Effector memory CD8-positive, alpha-beta T cell (primary cell): ENCODE measurements around the gene TNFSF8.

Source experiments
- ATAC-seq: fragments of 150-1000 bp; cut with Tn5 transposase; replicated peaks from 2 replicates; pipeline ENCODE4 v1.10.0; 2021; ENCODE audit warnings: mild to moderate bottlenecking, moderate library complexity
- DNase-seq, 3 experiments: peaks; one replicate each; pipeline ENCODE4 v3.0.0; 2021
- H3K27ac Mint-ChIP-seq, 2 donors: one replicate each; pipeline ENCODE4 v1.8.0; 2022; ENCODE audit warnings: mild to moderate bottlenecking in 2 of 2, mixed read lengths in 2 of 2, moderate library complexity in 2 of 2
- H3K27me3 Mint-ChIP-seq, 2 donors: one replicate each; pipeline ENCODE4 v1.8.0; 2022; ENCODE audit warnings: mixed read lengths in 2 of 2
- H3K36me3 Mint-ChIP-seq: one replicate; pipeline ENCODE4 v1.8.0; 2022; ENCODE audit warnings: mild to moderate bottlenecking, moderate library complexity, mixed read lengths; ENCODE audit not compliant: insufficient read depth
- H3K4me1 Mint-ChIP-seq, 2 donors: one replicate each; pipeline ENCODE4 v1.8.0; 2022; ENCODE audit warnings: low read depth in 2 of 2, mixed read lengths in 2 of 2
- H3K4me3 Mint-ChIP-seq, 2 donors: one replicate each; pipeline ENCODE4 v1.8.0; 2022; ENCODE audit warnings: mild to moderate bottlenecking in 2 of 2, mixed read lengths in 2 of 2, moderate library complexity in 2 of 2
- H3K9me3 Mint-ChIP-seq, 2 donors: one replicate each; pipeline ENCODE4 v1.8.0; 2022; ENCODE audit warnings: mixed read lengths in 2 of 2

Gene TNFSF8

DNA sequence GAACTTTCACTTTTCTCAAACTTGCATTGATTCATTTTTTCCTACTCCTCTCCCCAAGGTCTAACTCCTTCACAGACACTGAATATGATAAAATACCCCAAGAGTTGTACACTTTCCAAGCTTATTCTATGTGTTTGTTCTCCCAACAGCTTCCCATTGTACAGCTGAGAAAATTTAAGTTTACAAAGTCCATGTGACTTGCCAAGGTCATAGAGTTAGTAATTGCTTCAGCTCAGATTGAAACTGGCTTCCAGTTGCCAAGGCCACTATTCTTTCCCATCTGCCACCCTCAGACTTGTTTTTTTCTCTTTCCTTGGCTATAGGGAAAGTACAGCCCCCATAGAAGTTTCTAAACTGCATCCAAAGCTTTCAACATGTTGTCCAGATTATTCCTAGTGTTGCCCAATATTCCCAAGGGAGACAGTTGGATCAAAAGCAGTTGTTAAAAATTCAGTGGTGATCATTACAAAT, 34.8 kb downstream of the TNFSF8 start:
- H3K4me3 Mint-ChIP-seq: peak overlapping the region in 1 of 2 donors; percentile 2
- DNase-seq (no peak), ATAC-seq (no peak)
- H3K27me3 Mint-ChIP-seq: no peaks in the 10 kb centered on the region
- peaks cover 3% of the 10 kb centered on the region for H3K36me3 Mint-ChIP-seq
- peak overlapping the region in 1 of 2 donors; percentile 66 for H3K27ac Mint-ChIP-seq
- no peaks in the 10 kb centered on the region for H3K9me3 Mint-ChIP-seq
- H3K4me1 Mint-ChIP-seq: peaks cover 35 to 40% of the 10 kb centered on the region in 2 donors

DNA sequence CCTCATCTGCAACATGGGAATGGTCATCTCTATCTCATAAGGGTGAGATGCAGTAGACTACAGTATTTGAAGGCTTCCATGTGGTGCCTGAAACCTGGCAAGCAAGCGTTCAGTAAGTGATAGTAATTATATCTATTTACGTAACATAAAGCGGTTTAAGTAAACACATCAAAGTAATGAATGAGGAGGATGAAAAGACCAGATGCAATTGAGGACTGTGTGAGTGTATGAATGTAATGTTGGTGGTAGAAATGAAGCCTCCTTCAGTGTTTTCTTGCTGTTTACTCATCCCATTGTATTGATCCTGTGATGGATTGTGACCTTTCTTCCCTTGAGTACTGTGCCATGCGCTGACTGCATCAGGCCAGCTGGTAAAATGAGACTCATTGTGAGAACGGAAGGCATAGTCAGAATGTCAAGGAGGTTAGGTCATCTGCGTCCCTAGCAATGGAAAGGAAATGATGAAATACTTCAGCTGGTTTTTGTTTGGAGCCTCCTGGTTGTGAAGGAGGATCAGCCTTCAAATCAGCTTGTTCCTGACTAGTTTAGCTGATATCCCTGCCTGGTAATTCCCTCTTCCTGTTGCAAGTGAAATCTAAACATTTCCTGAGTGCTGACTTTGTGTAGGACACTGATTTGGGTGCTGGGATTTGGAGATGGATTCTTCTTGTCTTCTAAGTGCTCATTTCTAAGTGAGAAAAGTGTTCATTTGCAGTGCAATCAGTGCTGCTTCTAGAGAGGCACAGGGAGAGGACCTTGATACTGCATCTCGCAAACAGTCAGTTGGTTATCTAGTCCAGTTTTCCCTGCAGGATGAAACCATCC, 35.6 kb downstream of the TNFSF8 start:
- H3K4me3 Mint-ChIP-seq: peak overlapping the region; percentile 2 to 34
- peak overlapping the region; percentile 66 to 74 for H3K27ac Mint-ChIP-seq
- H3K36me3 Mint-ChIP-seq: peaks cover 3% of the 10 kb centered on the region
- peaks cover 35 to 46% of the 10 kb centered on the region in 2 donors for H3K4me1 Mint-ChIP-seq
- ATAC-seq (no peak), DNase-seq (no peak)
- no peaks in the 10 kb centered on the region for H3K27me3 Mint-ChIP-seq
- H3K9me3 Mint-ChIP-seq: no peaks in the 10 kb centered on the region

DNA sequence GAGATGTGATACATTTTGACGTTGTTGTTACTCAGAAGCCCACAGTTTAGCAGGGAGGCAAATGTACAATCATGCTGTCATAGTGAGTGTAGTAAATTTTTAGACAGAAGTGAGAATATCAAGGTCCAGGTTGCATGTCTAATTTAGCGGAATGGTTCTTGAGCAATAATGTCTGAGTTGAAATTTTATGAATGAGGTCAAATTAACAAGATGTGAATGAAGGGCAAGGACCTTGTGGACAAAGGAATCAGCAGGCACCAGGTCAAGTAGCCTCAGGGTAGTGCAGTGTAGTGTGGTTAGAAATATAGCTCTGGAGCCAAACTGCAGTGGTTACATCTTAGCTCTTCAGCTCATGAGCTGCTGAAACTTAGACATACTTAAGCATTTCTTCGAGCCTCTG, 36.2 kb downstream of the TNFSF8 start:
- ATAC-seq (no peak), DNase-seq (no peak)
- H3K4me3 Mint-ChIP-seq: peak overlapping the region; percentile 30 to 38
- H3K36me3 Mint-ChIP-seq: peaks cover 3% of the 10 kb centered on the region
- H3K27me3 Mint-ChIP-seq: no peaks in the 10 kb centered on the region
- H3K27ac Mint-ChIP-seq: peak overlapping the region; percentile 66 to 74
- H3K4me1 Mint-ChIP-seq: peaks cover 41 to 52% of the 10 kb centered on the region in 2 donors
- H3K9me3 Mint-ChIP-seq: no peaks in the 10 kb centered on the region

DNA sequence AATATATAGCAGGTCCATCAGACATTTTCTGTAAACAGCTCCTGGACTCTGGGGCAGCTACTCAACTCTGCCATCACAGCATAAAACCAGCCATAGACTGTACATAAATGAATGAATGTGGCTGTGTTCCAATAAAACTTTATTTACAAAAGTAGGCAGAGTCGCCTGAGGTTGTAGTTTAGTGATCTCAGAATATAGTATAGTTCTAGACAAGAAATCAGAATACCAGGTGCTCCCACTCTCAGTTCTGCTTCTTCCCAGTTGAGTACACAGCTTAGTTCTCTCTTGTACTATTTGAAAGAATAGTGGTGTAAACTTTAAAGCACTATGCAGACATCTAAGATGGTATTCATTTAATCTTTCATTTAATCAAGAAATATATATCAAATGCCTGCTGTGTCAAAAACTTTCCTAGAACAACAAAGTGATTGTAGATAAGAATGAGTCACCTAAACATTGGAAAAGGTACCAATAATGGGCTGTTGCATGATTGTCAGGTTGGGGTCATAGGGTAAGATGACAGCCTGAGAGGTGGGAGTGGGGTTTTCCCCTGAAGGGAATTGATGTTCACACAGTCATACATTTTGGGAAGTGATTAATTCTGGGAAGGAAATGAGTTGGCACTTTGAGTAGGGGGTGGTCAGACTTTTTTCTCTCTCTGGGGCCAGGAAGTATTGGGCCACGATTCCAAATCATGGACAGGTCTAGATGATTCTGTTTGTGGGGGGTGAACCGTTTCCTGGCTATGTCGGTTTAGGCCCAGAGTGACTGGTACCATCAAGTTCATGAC, 37.0 kb downstream of the TNFSF8 start:
- Mint-ChIP-seq H3K4me3 (peak overlapping the region; percentile 30 to 38), H3K27me3 (no peaks in the 10 kb centered on the region), H3K4me1 (peaks cover 49 to 60% of the 10 kb centered on the region in 2 donors), H3K36me3 (peaks cover 3% of the 10 kb centered on the region), H3K27ac (peak overlapping the region; percentile 66 to 74), H3K9me3 (no peaks in the 10 kb centered on the region)
- no peak for ATAC-seq
- DNase-seq: no peak

DNA sequence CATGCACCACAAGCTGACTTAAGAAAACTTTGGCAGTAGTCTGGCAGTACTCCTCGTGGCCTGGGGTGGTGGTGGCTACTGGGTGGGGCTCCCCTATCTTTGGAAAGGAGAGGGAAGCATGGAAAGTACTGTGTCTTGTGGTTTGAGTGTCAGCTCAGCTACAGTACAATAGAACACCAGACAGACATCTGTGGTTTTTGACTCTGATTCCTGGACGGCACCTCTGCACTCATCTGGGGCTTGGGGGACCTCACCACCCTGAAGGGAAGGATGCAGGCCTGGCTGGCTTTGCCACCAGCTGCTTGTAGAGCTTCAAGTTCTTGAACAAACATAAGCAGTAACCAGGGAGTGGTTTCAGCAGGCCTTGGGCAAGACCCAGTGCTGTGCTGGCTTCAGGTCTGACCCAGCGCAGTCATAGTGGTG, 40.6 kb downstream of the TNFSF8 start:
- H3K4me3 Mint-ChIP-seq: peak overlapping the region; percentile 18 to 47
- H3K27me3 Mint-ChIP-seq: no peaks in the 10 kb centered on the region
- H3K36me3 Mint-ChIP-seq: peaks cover 3% of the 10 kb centered on the region
- no peaks in the 10 kb centered on the region for H3K9me3 Mint-ChIP-seq
- H3K27ac Mint-ChIP-seq: peak overlapping the region; percentile 87 to 89
- peaks cover 39 to 52% of the 10 kb centered on the region in 2 donors for H3K4me1 Mint-ChIP-seq
- DNase-seq: no peak
- ATAC-seq: peak; percentile 81

DNA sequence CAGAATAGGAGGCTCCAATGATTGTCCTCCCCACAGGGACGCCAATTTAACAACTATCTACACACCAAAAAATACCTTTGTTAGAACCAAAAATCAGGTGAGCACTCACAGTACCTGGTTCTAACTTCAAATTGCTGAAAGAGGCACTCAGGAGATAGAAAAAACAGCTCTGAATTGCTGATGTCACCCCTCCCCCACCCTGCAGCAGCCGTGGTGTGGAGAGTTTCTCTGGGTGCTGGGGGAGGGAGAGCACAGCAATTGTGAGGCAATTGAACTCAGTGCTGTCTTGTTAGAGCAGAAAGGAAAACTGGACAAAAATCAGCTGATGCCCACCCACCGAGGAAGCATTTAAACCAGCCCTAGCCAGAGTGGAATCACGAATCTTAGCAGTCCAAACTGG, 41.8 kb downstream of the TNFSF8 start:
- no peak for ATAC-seq
- H3K27me3 Mint-ChIP-seq: no peaks in the 10 kb centered on the region
- H3K4me1 Mint-ChIP-seq: peaks cover 28 to 40% of the 10 kb centered on the region in 2 donors
- H3K9me3 Mint-ChIP-seq: no peaks in the 10 kb centered on the region
- H3K36me3 Mint-ChIP-seq: peaks cover 3% of the 10 kb centered on the region
- no peak for DNase-seq
- peak overlapping the region; percentile 87 to 89 for H3K27ac Mint-ChIP-seq
- H3K4me3 Mint-ChIP-seq: peak overlapping the region in 1 of 2 donors; percentile 13

DNA sequence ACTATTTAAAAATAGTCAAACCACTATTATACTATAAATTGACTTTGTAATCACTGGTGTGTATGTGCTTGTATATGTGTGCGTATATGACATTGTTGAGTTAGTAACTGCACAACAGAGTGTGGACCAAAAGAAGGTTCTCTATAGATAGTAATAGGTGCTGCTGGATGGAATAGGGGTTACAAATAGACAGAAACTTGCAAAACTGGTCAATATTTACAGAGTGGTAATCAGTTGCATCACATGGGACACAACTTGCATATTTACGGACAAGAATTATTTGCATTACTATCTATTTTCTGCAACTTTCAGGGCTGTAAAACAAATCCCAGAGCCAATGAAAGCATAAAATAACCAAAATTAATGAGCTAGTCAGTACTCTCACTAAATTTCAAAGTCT, 42.4 kb downstream of the TNFSF8 start:
- H3K9me3 Mint-ChIP-seq: no peaks in the 10 kb centered on the region
- no peak overlapping the region for H3K4me3 Mint-ChIP-seq
- peak overlapping the region in 1 of 2 donors; percentile 87 for H3K27ac Mint-ChIP-seq
- DNase-seq (no peak), ATAC-seq (no peak)
- H3K36me3 Mint-ChIP-seq: peaks cover 3% of the 10 kb centered on the region
- H3K27me3 Mint-ChIP-seq: no peaks in the 10 kb centered on the region
- H3K4me1 Mint-ChIP-seq: peaks cover 26 to 36% of the 10 kb centered on the region in 2 donors

DNA sequence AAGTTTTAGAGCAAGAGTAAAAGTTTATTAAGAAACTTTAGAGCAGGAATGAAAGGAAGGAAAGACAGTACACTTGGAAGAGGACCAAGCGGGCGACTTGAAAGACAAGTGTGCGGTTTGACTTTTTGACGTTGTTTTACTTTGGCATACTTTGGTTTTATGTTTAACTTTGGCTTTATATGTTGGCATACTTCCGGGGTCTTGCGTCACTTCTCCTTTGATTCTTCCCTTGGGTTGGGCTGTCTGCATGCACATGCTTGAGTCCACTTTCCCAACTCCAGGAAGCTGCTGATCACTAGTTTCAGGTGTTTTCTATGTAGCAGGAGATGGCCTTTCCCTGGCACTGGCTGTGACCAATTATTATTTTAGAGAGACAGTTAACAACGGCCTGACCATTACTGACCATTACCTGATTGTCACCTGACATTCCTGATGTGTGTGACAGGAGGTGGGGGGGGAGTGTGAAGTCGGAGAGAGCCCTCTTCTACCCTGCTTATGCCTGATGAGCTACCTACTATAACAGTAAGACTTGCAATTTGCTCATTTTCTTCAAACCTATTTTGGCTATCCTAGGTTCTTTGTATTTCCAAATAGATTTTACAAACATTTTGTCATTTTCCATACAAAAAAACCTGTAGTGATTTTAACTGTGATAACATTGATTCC, 45.5 kb downstream of the TNFSF8 start:
- no peak overlapping the region for H3K27ac Mint-ChIP-seq
- H3K27me3 Mint-ChIP-seq: no peaks in the 10 kb centered on the region
- H3K4me1 Mint-ChIP-seq: peaks cover 19 to 21% of the 10 kb centered on the region in 2 donors
- ATAC-seq (no peak), DNase-seq (no peak)
- no peaks in the 10 kb centered on the region for H3K36me3 Mint-ChIP-seq
- H3K4me3 Mint-ChIP-seq: no peak overlapping the region
- H3K9me3 Mint-ChIP-seq: no peaks in the 10 kb centered on the region

DNA sequence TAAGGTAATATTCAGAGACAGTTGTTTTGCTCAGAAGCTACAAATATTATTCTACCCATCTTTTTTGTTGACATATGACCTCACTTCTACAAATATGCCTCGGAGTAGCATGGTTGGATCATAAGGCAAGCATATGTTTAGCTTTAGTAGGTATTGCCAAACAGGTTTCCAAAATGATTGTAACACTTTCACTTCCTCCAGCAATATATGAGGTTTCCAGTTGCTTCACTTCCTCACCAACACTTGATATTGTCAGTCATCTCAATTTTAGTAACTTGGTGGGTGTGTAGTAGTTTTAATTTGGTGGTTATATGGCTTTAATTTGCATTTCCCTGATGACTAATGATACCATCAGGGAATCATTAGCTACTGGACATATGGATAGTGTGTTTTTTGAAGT, 46.7 kb downstream of the TNFSF8 start:
- Mint-ChIP-seq H3K4me3 (no peak overlapping the region), H3K4me1 (peaks cover 6 to 9% of the 10 kb centered on the region in 2 donors), H3K27ac (no peak overlapping the region), H3K27me3 (no peaks in the 10 kb centered on the region), H3K36me3 (no peaks in the 10 kb centered on the region), H3K9me3 (no peaks in the 10 kb centered on the region)
- DNase-seq (no peak), ATAC-seq (no peak)

DNA sequence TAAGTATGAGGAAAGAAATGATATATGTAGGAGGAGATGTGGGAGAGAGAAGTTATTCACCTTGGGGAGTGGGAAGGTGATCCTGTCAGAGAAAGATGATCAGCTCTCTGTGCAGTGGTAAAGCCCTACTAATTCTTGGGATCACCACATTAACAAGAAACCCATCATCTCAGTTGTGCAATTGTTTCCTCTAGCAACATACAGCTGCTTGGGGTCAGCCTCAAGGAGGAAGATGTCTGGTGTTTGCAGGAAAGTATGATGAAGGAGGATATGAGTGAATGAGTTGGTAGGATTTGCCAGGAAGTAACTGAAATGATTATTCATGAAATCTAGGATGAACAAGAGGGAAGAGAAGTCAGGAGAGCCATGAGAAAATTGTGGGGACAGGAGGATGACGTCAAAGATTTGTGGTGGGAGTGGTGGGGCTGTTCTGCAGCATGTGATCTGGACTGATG, 50.1 kb downstream of the TNFSF8 start:
- H3K4me1 Mint-ChIP-seq: no peaks in the 10 kb centered on the region
- DNase-seq: no peak
- no peak overlapping the region for H3K4me3 Mint-ChIP-seq
- no peaks in the 10 kb centered on the region for H3K36me3 Mint-ChIP-seq
- no peak overlapping the region for H3K27ac Mint-ChIP-seq
- ATAC-seq: no peak
- H3K9me3 Mint-ChIP-seq: peaks cover 0 to 3% of the 10 kb centered on the region in 2 donors
- H3K27me3 Mint-ChIP-seq: no peaks in the 10 kb centered on the region

DNA sequence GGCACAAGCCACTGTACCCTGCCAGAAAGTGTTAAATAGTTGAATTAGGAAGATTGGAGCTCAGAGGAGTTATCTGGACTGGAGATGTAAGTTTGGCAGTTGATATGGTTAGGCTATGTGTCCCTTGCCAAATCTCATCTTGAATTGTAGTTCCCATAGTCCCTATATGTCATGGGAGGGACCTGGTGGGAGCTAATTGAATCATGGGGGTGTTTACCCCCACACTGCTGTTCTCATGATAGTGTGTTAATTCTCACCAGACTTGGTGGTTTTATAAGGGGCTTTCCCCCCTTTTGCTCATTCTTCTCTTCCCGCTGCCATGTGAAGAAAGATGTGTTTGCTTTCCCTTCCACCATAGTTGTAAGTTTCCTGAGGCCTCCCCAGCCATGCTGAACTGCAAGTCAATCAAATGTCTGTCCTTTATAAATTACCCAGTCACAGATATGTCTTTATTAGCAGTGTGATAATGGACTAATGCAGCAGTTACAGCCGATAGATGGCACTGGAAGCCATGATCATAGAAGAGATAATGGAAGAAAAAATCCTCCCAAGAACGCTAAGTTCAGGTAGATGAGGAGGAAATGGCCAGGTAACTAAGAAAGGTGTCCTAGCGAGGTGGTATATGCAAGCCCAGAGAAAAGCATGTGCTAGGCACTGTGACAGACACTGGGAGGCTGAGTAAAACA, 51.4 kb downstream of the TNFSF8 start:
- no peaks in the 10 kb centered on the region for H3K4me1 Mint-ChIP-seq
- no peak overlapping the region for H3K27ac Mint-ChIP-seq
- no peaks in the 10 kb centered on the region for H3K36me3 Mint-ChIP-seq
- H3K27me3 Mint-ChIP-seq: no peaks in the 10 kb centered on the region
- H3K4me3 Mint-ChIP-seq: no peak overlapping the region
- ATAC-seq (no peak), DNase-seq (no peak)
- peaks cover 0 to 5% of the 10 kb centered on the region in 2 donors for H3K9me3 Mint-ChIP-seq

DNA sequence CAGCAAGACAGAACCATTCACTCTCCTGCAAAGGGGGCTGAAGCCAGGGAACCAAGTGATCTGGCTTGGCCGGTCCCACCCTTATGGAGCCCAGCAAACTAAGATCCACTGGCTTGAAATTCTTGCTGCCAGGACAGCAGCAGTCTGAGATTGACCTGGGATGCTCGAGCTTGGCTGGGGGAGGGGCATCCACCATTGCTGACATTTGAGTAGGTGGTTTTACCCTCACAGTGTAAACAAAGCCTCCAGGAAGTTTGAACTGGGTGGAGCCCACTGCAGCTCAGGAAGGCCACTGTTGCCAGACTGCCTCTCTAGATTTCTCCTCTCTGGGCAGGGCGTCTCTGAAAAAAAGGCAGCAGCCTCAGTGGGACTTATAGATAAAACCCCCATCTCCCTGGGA, 60.5 kb downstream of the TNFSF8 start:
- ATAC-seq (no peak), DNase-seq (peak in 1 of 3 experiments; percentile 10)
- Mint-ChIP-seq H3K27ac (peak overlapping the region; percentile 84 to 85), H3K4me3 (peak overlapping the region; percentile 54 to 65), H3K36me3 (no peaks in the 10 kb centered on the region), H3K4me1 (peaks cover 15 to 22% of the 10 kb centered on the region in 2 donors), H3K9me3 (peaks cover 6 to 15% of the 10 kb centered on the region in 2 donors), H3K27me3 (no peaks in the 10 kb centered on the region)

DNA sequence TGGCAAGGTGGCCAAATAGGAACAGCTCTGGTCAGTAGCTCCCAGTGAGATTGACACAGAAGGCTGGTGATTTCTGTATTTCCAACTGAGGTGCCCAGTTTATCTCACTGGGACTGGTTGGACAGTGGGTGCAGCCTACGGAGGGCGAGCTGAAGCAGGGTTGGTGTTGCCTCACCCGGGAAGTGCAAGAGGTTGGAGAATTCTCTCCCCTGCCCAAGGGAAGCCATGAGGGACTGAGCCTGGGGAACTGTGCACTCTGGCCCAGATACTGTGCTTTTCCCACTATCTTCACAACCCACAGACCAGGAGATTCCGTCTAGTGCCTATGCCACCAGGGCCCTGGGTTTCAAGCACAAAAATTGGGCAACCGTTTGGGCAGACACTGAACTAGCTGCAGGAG, 61.0 kb downstream of the TNFSF8 start:
- H3K4me3 Mint-ChIP-seq: peak overlapping the region; percentile 54 to 65

More for the DNA sequence above, 61.0 kb downstream of the TNFSF8 start:
- Mint-ChIP-seq H3K36me3 (no peaks in the 10 kb centered on the region), H3K4me1 (peaks cover 15 to 24% of the 10 kb centered on the region in 2 donors), H3K27me3 (no peaks in the 10 kb centered on the region), H3K9me3 (peaks cover 6 to 15% of the 10 kb centered on the region in 2 donors), H3K27ac (peak overlapping the region; percentile 84 to 85)
- DNase-seq (no peak), ATAC-seq (no peak)
